K562 (cell line): ENCODE measurements around the gene TRERF1.

Experiments used
- SRSF9 ChIP-seq: fragments of 200-400 bp; formaldehyde crosslinking; IDR thresholded peaks from 2 replicates; pipeline ENCODE4 v1.6.1; 2017; ENCODE audit warnings: low read depth, low read length, borderline replicate concordance
- TEAD4 ChIP-seq, 2 experiments: sonication (generic) in 1 of 2; formaldehyde crosslinking in 1 of 2; IDR thresholded peaks; 2 replicates each; pipeline versions ENCODE4 v1.6.1 to v1.8.0; 2012 to 2022; ENCODE audit warnings: borderline replicate concordance in 1 of 2, inconsistent platforms in 1 of 2, low read length in 1 of 2, mild to moderate bottlenecking in 1 of 2, missing genetic modification reagents in 1 of 2

DNA sequence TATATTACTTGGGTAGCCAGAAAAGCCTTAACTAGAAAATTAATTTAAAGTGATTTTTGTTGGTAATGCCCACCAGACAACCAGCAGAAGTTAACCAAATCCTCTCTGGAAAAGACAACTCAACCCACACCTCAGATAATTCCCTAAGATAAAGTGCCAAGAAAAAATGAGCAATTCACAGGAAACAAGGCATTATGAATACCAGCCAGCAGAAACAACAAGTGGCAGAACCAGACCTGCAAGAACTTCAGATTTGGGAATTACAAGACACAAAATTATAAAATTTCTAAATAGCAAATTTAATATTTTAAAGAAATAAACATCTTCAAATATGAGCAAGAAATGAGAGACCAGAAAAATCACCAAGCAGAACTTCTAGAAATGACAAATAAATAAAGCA lies 154.1 kb downstream of the TRERF1 start:
- TF ChIP-seq SRSF9 (no peak), TEAD4 (IDR thresholded peaks at IDR 0.05; ENCODE audit: low read length) (no peak), TEAD4 (CRISPR knock-in tag; IDR thresholded peaks at IDR 0.05; ENCODE audit: borderline replicate concordance) (no peak)
